ACC112 (cell line): ENCODE measurements around the gene RFNG.

Source experiments
- H2AFZ ChIP-seq: fragments of 200-600 bp; sonication (generic); one replicate; pipeline ENCODE4 v1.6.0; 2017; ENCODE audit warnings: antibody characterized with exemption, low read length; ENCODE audit not compliant: unreplicated experiment
- H3K27ac ChIP-seq: fragments of 200-600 bp; sonication (generic); 2 replicates; pipeline ENCODE4 v1.5.1; 2014; ENCODE audit warnings: low read depth, mild to moderate bottlenecking, antibody characterized with exemption, low read length, moderate library complexity
- H3K27me3 ChIP-seq: fragments of 200-600 bp; sonication (generic); 2 replicates; pipeline ENCODE4 v1.6.1; 2014; ENCODE audit warnings: mild to moderate bottlenecking, antibody characterized with exemption, low read length, moderate library complexity, mixed read lengths; ENCODE audit not compliant: insufficient read depth
- H3K36me3 ChIP-seq: fragments of 200-600 bp; sonication (generic); 2 replicates; pipeline ENCODE4 v1.6.1; 2016; ENCODE audit warnings: mild to moderate bottlenecking, antibody characterized with exemption, low read length, moderate library complexity, mixed read lengths; ENCODE audit not compliant: insufficient read depth
- H3K4me1 ChIP-seq: fragments of 200-600 bp; sonication (generic); one replicate; pipeline ENCODE4 v1.6.1; 2016; ENCODE audit warnings: low read length, mixed read lengths; ENCODE audit not compliant: insufficient read depth, unreplicated experiment, control insufficient read depth
- H3K4me3 ChIP-seq: fragments of 200-600 bp; sonication (generic); 2 replicates; pipeline ENCODE4 v1.5.1; 2014; ENCODE audit warnings: mild to moderate bottlenecking, low read depth, low read length
- H3K79me2 ChIP-seq: fragments of 200-600 bp; sonication (generic); one replicate; pipeline ENCODE4 v1.6.0; 2016; ENCODE audit warnings: low read length; ENCODE audit not compliant: control insufficient read depth, unreplicated experiment, insufficient read depth

RFNG gene

GRCh38 chr17:82055023-82055964 is 3.7 kb upstream of the RFNG start:
- Histone ChIP-seq H2AFZ (no peak overlapping the region), H3K27me3 (no peaks in the 10 kb centered on the region), H3K4me3 (no peak overlapping the region), H3K36me3 (peaks cover 4% of the 10 kb centered on the region; the same call in 1 of the 2 replicates), H3K4me1 (peaks cover 6% of the 10 kb centered on the region), H3K27ac (no peak overlapping the region), H3K79me2 (peaks cover 21% of the 10 kb centered on the region)

- no peak overlapping the region for H2AFZ ChIP-seq
- H3K4me1 ChIP-seq = peaks cover 6% of the 10 kb centered on the region
- no peak overlapping the region for H3K27ac ChIP-seq
- no peak overlapping the region for H3K4me3 ChIP-seq
- peaks cover 21% of the 10 kb centered on the region for H3K79me2 ChIP-seq
- peaks cover 4% of the 10 kb centered on the region; the same call in 1 of the 2 replicates for H3K36me3 ChIP-seq
- no peaks in the 10 kb centered on the region for H3K27me3 ChIP-seq
Measured at GRCh38 chr17:82054351-82055022, 2.9 kb upstream of the RFNG start.

- H3K4me3 ChIP-seq = peak overlapping the region; percentile 88; the same call in 1 of the 2 replicates
- peaks cover 21% of the 10 kb centered on the region for H3K79me2 ChIP-seq
- peaks cover 6% of the 10 kb centered on the region for H3K4me1 ChIP-seq
- H2AFZ ChIP-seq = no peak overlapping the region
- H3K27ac ChIP-seq = no peak overlapping the region
- no peaks in the 10 kb centered on the region for H3K27me3 ChIP-seq
- peaks cover 4% of the 10 kb centered on the region; the same call in 1 of the 2 replicates for H3K36me3 ChIP-seq
Measured at GRCh38 chr17:82053556-82054263, 2.1 kb upstream of the RFNG start.

GRCh38 chr17:82053130-82053529 is 1.5 kb upstream of the RFNG start:
- Histone ChIP-seq H2AFZ (no peak overlapping the region), H3K27ac (no peak overlapping the region), H3K4me3 (peak overlapping the region; percentile 88), H3K27me3 (no peaks in the 10 kb centered on the region), H3K36me3 (peaks cover 4% of the 10 kb centered on the region; the same call in 1 of the 2 replicates), H3K4me1 (peaks cover 6% of the 10 kb centered on the region), H3K79me2 (peaks cover 21% of the 10 kb centered on the region)

GRCh38 chr17:82052638-82053059 is 1.0 kb upstream of the RFNG start:
- H3K79me2 ChIP-seq = peaks cover 21% of the 10 kb centered on the region
- H3K4me3 ChIP-seq = peak overlapping the region; percentile 88
- no peak overlapping the region for H3K27ac ChIP-seq
- peaks cover 4% of the 10 kb centered on the region; the same call in 1 of the 2 replicates for H3K36me3 ChIP-seq
- no peak overlapping the region for H2AFZ ChIP-seq
- peaks cover 6% of the 10 kb centered on the region for H3K4me1 ChIP-seq
- H3K27me3 ChIP-seq = no peaks in the 10 kb centered on the region

GRCh38 chr17:82050761-82051641 is 610 bp downstream of the RFNG start:
- Histone ChIP-seq H3K4me3 (peak overlapping the region; percentile 88), H3K79me2 (peaks cover 21% of the 10 kb centered on the region), H3K36me3 (no peaks in the 10 kb centered on the region), H3K4me1 (peaks cover 6% of the 10 kb centered on the region), H3K27ac (no peak overlapping the region), H3K27me3 (no peaks in the 10 kb centered on the region), H2AFZ (no peak overlapping the region)

- Histone ChIP-seq H2AFZ (no peak overlapping the region), H3K4me3 (peak overlapping the region; percentile 88), H3K79me2 (peaks cover 21% of the 10 kb centered on the region), H3K27ac (no peak overlapping the region), H3K27me3 (no peaks in the 10 kb centered on the region), H3K4me1 (peaks cover 6% of the 10 kb centered on the region), H3K36me3 (no peaks in the 10 kb centered on the region)
Measured at GRCh38 chr17:82050152-82050760, 1.4 kb downstream of the RFNG start.

- no peak overlapping the region; the same call in 1 of the 2 replicates for H3K4me3 ChIP-seq
- H3K4me1 ChIP-seq = peaks cover 6% of the 10 kb centered on the region
- no peaks in the 10 kb centered on the region for H3K36me3 ChIP-seq
- H3K27me3 ChIP-seq = no peaks in the 10 kb centered on the region
- H2AFZ ChIP-seq = no peak overlapping the region
- no peak overlapping the region for H3K27ac ChIP-seq
- peaks cover 21% of the 10 kb centered on the region for H3K79me2 ChIP-seq
Measured at GRCh38 chr17:82049521-82049971, 2.1 kb downstream of the RFNG start.

- no peak overlapping the region for H2AFZ ChIP-seq
- no peaks in the 10 kb centered on the region for H3K36me3 ChIP-seq
- peaks cover 6% of the 10 kb centered on the region for H3K4me1 ChIP-seq
- no peak overlapping the region for H3K4me3 ChIP-seq
- no peaks in the 10 kb centered on the region for H3K27me3 ChIP-seq
- peaks cover 21% of the 10 kb centered on the region for H3K79me2 ChIP-seq
- no peak overlapping the region for H3K27ac ChIP-seq
Measured at GRCh38 chr17:82049106-82049505, 2.5 kb downstream of the RFNG start.
